Activated T-cell treated with anti-CD3 and anti-CD28 coated beads, Interleukin-2, amount 50 U/mL, for 48 hours (primary cell): ENCODE measurements around the gene PHACTR3.

ENCODE experiments used
- DNase-seq, 2 experiments: peaks; one replicate each; pipeline ENCODE4 v3.0.0-alpha.2; 2020

PHACTR3 gene

DNA sequence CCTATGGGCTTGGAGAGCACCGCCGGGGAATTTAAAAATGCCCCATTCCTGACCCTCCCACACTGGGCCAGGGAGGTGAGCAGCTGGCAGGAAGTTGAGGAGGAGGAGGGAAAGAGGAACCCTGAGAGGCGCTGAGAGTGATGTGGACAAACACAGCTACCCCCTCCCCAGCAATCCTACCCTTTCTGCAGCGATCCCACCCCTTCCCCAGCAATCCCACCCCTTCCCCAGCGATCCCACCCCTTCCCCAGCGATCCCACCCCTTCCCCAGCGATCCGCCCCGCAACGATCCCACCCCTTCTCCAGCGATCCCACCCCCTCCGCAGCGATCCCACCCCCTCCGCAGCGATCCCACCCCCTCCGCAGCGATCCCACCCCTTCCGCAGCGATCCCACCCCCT lies 217.4 kb downstream of the PHACTR3 start:
- DNase-seq = no peak

DNA sequence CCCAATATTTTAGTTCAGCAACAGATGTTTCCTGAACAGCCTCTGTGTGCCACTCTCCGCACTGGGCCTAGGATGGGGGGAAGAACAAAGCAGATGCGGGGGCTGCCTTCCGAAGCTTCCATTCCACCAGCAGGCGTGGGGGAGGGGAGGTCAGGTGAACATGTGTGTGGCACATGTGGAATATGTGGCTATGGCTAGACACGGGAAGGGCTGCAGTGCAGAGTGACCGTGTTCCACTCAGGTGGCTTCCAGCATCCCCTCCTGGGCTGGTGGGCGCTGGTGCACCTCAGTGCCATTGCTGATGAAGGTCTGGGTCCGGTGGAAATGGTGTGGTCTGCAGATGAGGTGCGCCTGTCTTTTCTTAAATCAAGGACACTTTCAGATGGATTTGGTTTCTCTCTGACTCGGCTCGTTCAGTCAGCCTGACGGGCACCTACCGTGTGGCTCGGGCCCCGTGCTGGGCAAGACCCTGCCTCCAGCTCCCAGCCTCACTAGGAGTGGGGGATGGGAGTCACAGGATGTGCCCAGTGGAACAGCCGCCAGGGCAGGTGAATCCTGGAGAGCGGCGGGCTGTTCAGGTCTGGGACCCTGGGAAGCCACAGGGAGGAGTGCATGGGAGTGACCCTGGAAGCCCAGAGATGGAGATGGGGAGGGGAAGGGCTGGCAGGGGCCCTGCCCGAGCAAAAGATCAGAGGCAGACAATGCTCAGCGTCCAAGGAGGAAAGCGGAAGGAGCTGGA lies 218.1 kb downstream of the PHACTR3 start:
- no peak for DNase-seq

DNA sequence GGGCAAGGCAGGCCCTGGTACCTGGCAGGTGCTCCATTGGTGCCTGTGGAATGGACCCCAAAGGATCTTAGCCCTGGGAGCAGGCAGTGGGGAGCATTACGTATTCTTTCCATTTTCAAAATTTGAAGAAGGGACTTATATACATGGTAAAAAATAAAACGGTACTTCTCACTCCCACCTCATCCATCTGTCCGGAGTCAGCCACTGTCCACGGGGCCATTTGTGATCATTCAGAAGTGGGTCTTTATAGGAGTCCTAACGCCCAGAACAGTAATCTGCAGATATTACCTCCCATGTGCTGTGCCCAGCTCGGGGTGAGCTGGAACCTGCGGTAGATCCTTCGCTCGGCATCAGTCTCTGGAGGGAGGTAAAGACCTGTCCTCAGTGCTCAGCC lies 218.7 kb downstream of the PHACTR3 start:
- DNase-seq = no peak

DNA sequence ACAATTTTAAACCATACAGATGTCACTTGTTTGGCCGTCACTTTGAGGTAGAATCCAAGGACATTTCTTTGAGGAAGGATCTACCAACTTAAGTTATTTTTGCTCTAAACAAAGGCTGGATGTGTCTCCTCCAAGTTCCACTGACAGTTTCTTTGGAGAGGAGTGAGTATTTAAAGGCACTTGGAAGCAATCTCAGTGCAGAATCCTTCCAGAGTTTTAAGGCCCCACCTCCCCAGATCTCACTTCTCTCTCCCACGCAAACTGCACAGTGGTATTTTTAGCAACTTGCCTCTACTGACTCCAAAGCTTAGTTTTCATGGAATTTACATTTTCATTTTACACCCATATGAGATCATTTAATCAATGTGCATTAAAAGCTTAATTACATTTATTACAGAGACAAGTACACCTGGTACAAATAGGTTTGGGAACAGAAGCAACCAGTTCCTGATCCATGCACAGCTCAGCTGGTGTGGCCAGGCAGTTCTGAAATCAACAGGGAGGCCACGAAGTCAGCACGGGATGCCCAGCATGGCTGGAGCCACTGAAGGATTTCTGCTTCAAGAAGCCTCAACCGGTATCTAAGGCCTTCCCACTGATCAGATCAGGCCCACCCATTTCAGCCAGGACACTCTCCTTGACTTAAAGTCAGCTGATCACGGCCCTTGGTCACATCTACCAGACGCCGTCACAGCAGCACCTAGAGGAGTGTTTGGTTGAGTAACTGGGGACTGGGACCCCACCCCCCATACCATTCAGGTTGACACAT lies 219.3 kb downstream of the PHACTR3 start:
- no peak for DNase-seq

DNA sequence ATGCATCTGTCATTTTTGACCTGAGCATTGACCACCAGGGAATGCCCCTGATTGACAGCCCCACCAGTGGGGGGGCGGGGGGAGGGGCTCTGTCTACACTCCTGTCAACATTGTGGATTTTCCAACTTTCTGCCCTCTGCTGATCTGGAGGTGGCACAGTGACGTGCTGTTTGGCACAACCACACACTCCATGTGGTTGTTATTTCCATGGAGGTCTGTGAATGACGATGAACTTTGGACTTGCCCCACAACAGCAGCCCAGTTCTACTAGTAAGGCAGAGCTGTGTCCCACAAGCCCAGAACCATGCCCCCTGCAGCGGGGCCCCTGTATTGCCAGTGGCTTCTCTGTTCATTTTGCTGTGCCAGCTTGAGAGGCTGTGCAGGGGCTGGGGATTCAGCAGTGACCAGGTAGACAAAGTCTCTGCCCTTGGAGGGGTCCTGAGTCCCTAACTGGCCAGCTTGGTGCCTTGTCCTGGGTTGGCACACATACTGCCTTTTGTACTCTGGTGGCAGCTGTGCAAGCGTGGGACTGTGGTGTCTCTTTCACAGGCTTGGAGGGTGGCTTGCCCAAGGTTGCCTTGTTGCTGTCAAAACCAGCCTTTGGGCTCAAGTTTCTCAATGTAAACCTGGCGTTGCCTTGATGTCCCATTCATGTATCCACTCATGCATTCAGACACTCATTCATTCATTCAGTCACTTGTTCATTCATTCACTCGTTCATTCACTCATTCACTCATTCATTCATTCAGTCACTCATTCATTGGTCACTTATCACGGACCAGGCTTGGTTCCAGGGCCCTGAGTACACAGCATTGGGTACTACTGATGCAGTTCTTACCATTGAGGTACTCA lies 220.6 kb downstream of the PHACTR3 start:
- DNase-seq = no peak

DNA sequence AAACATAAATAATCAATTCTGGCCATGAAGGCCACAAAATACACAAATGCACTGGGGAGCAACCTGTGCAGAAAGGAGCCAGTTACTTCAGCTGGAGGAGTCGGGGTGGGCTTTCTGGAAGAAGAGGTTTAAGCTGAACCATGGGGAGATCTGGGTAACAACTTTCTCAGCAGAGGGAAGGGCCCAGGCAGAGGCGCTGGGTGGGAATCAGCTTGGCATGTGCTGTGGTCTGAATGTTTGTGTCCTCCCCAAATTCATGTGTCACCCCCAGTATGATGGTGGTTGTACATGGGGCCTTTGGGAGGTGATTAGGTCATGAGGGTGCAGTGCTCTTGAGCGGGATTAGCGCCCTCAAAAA lies 221.2 kb downstream of the PHACTR3 start:
- no peak for DNase-seq

DNA sequence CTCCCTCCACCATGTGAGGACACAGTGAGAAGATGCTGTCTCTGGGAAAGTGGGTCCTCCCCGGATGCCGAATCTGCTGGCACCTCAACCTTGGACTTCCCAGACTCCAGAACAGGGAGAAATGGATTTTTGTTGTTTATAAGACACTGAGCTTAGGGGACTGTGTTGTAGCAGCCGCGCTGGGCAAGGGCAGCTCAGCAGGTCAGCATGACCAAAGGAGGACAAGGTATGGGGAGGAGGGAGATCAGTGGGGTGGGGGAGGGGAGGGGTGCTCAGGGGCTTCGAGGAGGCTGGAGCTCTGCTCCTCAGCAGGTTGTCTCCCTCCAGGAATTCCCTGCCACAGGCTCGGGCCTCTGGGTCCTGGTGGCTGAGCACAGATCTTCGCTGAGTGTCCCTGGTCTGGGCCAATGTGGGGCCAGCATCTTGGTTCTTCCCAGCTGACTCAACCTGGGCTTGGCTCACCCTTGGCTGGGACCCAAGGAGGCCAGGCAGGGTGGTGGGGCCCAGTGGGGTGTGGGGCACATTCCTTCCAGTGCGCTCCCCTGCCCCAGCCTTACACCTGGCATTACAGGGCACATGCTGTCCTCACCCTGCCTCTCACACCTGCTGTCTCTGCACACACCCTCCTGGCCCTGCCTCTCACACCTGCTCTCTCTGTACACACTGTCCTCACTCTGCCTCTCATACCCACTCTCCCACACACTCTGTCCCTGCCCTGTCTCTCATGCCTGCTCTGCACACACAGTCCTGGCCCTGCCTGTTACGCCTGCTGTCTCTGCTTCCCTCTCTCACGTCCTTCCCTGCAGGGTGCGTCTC lies 221.8 kb downstream of the PHACTR3 start:
- DNase-seq = no peak

DNA sequence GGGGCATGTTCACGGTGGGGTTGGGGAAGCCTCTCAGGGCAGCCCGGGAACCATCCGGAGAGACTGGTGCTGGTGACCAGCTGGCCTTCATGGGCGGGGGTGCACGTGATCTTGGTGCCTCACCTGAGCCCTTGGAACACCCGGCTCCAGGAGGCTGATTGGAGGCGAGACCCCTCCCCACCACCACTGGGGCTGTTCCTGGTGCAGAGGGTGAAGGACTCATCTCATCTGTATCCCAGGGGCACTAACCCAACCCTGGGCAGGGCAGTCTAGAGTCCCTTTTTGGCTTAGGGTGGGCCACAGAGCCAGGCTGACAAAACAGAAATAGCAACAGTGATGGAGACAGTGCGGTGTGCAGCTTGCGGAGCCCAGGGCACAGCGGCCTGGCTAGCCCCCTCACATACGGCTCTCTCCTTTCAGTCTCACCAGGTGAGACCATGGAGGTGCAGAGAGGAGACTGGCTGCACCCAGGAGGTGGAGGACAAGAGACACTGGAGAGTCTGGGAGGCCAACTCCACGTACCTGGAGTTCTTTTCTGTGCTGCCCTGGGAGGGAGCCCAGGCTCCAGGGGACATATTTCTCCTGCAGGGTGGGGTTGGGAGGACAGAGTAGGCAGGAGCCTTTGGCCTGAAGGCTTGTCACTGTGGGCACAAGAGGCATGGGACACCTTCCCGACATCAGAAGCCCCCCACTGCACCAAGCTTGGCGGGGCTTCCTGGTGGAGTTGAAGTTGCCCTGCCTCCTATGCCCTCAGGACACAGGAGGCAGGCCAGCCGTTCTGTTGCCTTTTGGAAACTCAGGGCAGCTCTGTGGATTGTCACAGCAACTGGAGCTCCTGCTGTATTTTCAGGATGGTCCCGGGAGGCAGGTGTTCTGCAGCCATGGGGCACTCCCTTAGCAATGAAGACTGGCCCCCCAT lies 223.1 kb downstream of the PHACTR3 start:
- DNase-seq = no peak

DNA sequence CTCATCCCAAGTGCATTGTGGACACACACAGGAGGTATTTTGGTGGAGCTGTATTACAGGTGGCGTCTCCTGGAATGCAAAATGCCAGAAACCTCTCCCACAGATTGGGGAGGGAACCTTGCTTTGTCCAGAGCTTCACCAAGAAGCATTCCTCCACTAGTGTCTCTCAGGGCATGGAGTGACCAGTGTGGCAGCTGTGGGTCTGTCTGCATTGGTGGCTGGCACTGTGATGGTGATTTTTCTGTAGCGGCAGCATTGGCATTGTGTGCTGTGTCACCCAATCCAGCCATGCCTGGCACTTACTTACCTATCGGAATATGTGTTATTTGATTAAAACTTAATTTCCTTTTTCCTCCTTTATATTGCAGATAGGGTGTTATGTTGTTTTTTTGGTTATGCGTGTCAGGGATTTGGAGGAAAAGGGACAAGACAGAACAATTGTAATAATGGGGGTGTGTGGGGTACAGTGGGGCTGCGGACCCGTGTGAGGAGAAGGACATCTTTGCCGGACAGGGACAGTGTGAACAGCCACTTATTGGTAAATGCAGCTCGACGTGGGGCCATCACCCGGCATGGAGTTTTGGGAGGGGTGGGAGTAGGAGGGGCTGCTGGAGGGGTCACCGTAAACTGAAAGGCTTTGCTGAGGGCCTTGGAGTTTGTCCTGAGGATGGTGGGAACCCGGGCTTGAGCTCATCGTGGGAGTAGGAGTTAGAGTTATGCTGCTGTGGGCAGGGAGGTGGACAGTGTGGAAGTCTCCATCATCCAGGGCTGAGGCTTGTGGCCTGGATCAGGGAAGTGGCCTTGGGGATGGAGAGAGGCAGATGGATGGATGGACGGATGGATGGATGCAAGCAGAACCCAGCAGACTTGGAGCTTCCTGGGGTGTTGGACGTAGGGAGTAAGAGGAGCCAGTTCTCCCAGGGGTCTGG lies 224.0 kb downstream of the PHACTR3 start:
- no peak for DNase-seq

DNA sequence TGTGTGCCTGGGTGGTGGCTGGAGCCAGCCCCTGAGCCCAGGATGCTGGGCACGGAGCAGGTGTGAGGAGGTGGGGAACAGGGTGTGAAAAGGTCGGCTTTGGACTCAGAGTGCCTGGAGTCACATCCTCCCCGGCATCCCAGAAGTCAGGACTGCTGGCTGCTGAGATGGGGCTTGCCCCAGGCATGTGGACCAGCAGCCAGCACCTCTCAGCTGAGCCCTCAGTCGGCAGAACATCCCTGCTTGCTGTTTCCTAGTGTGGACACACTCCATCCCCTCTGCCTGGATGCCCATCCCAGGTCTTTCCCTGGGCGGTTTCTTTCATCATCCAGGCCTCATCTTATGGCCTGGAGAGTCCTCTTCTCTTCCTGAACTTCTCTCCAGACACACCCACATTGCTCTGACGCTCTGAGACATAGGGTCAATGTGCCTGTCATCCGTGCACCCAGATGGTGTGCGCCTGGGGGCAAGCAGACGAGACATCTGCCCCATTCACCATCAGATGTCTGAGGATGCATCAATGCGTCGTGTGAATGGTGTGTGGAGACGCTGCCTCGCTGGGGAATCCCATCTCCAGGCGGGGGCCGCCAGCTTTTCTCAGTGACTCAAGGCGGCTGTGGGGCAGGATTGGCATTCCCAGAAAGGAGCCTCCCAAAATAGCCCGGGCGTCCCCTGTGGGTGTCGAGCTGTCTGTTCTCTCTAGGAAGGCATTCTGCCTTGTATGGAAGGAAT lies 224.9 kb downstream of the PHACTR3 start:
- no peak for DNase-seq

DNA sequence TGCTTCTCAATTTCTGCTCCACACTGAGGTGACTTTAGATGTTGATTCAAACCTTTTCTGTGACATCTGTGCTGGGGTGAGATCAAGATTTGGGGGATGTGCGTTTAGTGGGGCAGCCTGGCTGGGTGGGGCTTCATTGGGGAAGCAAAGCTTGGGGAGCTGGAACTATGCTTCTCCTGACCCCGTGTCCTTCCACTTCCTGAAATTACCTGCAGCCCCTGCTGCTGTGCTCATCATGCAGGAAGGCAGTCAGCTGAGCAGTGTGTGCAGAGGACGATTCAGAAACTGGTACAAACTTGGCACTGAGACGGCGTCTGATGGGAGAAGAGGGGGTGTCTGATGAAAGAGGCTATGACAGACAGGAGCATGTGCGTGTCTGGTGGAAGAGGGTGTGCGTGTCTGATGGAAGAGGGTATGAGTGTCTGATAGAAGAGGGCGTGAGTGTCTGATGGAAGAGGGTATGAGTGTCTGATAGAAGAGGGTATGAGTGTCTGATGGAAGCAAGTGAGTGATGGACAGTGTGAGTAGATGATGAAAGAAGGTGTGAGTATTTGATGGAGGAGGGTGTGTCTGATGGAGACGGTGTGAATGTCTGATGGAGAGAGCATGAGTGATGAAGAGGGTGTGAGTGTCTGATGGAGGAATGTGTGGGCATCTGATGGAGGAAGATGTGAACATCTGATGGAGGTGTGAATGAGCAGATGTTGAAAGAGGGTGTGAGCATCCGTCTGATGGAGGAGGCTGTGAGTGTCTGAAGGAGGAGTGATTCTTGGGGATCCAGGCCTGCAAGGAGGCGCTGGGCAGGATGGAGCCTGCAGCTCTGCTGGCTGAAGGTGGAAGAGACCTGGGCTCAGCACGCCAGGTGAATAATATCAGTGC lies 225.7 kb downstream of the PHACTR3 start:
- no peak for DNase-seq

DNA sequence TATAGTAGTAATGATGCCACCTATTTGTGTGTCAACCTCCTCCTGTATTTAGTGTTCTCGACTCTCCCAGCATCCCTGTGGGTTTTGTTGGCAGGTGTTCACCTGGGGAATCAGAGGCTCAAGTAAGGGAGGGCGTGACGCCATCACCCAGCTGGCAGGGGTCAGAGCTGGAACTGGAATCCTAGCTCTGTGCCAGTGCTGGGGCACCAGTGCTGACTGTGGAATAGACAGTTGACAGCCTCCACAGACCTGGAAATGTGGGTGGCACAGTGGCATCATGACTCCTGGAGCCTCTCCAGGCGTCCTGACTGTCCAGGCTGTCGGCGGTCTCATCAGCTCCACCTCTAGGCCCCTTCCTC lies 226.3 kb downstream of the PHACTR3 start:
- DNase-seq = no peak

DNA sequence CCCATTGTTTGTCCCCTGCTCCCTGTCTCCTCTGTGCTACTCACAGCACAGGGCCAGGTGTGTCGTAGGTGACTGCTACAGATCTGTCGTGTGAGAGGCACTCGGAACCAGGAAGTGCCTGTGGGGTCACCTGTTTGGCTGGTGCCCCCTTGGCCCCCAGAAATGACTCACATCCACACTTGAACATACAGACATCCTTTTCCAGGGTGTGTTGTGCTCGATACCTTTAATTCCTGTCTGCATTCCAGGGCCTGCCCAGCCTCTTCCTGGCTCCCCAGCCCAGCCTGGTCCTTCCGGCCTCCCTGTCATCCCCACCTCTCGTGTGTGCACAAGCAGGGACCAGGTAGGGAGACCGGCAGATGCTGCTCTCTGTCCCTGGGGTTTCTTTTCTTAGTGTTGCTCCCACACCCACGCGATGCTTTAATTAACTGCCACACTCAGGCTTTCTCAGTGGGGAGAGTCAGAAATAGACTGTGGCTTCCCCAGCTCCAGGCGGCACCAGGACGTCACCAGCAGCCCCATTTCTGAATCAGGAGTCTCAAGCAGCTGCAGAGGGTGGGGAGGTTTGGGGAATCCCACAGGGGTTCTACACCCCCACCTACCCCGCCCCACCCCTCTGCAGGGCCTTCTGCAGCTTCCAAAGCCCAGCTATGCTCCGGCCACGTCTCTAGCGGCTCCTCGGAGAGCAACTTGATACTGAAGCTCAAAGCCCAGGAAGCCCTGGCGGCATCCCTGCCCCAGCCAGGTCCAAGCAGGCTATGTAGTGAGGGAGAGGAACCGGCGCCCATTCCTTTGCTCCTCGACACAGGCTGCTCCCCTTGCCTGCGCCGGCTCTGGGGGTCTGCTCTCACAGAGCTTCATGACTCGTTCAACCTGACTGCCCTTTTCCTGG lies 226.9 kb downstream of the PHACTR3 start:
- DNase-seq = no peak

DNA sequence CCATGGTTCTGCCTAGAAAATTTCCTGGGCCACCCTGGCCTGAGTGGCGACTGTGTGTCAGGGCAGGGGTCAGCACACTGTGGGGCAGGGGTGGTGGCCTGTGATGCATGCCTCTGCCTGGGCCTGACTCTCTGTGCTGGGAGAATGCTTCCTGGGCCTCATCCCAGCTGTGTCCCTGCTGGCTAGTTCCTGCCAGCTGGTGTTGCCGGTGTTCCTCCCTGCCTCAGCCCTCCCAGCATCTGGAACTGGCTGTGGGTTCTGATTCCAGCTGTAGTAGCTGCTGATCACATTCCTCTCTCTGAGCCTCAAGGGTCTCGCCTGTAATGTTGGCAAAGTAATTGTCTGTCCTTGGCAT lies 227.6 kb downstream of the PHACTR3 start:
- no peak for DNase-seq

DNA sequence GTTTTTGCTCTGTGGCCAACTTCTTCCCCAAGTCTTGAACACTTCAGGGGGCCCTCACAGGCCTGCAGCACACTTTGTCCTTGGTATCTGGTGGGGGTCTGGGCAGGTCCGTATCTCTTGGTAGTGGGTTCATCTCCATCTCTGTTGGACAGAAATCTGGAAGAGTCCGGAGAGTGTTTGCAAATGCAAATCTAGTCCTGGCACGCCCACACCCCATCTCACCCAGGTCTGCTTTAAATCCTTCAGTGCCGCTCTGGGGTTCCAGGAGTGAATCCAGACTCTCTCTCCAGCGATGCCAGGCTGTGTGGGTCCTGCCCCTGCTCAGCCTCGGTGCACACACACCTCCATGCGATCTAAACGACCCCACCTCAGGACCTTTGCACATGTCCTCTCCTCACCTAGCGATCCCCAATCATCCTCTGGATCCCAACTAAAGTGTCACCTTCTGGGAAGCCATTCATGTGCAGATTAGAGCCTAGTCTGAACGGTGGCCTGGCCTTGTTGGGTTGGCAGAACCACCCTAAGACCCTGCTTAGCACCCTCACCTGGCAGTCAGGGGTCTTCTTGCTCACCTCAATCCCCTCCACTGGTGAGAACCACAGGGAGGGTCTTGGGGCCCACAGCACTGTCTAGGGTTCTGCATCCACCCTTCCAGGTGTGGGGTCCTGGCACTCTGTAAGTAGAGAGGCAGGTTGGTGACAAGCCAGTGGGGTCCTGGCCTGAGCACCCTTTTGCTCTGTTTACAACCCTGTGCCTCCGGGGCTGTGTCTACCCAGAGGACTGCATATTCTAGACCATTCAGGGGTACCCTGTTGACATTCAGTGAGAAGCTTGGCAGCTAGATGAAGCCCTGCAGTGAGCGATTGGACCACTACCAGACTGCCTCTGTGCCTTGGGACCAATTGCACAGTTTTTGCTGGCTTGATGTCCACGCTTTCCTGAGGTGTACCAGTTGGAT lies 228.3 kb downstream of the PHACTR3 start:
- DNase-seq = no peak

DNA sequence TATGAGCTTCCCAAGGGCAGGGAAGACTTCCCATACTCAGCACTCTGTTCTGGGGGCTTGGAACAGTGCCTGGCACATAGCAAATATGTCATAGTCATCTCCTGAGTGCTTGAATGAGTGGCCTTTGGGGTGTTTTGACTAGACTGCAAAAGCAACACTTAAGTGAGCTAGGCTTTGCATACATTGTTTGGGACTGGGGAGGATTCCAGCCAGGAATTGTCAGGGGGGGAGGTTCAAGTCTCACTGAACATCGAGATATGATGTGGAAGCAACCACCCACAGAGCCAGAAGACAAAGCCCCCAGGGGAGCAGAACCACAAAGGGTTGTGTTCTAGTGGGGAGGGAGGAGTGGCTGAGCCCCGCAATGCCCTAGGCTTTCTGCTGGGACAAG lies 230.7 kb downstream of the PHACTR3 start:
- DNase-seq = no peak
